G401.6 (cell line): Measurements from ENCODE around the gene HTT.
"Not testable (repeated sequence)": the region's sequence is repeated elsewhere in the genome, so short reads cannot be mapped to it uniquely, and the experiment has no call there.

Experiments used
- FAIRE-seq: peaks from 2 replicates; lab custom pipeline; 2012; peaks lifted over from hg19 to GRCh38; lab: Jason Lieb, UNC

The HTT gene

DNA sequence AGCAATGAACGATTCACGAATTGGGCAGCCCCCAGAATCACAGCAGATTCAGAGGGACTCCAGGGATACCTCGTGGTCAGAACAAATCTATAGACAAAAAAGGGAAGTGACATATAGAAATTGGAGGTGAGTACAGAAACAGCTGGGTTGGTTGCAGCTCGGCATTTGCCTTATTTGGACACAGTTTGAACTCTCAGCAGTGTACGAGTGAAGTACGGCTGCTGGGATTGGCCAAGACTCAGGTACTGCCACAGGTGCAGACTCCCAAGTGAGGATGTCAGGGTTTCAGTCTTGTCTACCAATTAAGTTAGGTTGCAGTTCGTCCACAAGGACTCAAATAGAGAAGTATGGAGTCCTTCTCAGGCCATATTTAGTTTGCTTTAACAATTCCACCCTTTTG, 28.3 kb upstream of the HTT start:
- no peak for FAIRE-seq

DNA sequence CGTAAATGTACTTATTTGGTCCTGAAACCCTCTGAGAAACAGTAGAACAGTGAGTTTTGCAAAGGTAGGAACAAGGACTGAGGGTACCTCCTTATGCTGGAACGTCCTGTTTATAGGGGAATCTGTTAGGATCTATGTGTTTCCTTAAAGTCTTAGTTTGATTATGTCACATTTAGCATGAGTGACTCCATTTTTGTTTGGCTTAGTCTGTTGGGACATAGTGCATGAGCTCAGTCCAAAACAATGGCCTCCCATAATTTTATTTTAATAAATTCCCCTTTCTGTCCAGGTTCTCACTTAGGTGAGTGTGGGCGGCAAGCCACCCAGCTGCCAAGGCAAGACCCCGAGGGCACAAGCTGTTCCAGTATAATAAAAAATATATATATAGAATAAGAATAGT, 27.9 kb upstream of the HTT start:
- FAIRE-seq, result no peak

DNA sequence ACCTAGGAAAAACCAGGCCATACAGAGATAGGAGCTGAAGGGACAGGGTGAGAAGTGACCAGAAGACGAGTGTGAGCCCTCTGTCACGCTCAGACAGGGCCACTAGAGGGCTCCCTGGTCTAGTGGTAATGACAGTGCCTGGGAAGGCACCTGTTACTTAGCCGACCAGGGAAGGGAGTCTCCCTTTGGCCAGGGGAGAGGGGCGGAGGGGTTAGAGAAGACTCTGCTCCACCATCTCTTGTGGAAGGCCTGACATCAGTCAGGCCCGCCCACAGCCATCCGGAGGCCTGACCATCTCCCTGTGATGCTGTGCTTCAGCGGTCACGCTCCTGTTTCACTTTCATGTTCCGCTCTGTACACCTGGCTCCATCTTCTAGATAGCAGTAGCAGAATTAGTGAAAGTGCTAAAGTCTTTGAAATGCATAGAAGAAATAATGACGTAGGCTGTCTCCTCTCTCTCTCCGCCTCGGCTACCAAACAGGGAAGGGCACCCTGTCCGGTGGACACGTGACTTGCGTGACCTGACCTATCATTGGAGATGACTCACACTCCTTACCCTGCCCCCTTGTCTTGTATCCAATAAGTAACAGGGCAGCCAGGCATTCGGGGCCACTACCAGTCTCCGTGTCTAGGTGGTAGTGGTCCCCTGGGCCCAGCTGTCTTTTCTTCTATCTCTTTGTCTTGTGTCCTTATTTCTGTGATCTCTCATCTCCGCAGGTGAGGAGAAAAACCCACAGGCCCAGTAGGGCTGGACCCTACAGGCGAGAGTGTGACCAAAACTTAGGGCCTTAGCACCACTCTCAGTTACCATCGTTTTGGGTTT, 26.8 kb upstream of the HTT start:
- peak; percentile 83 for FAIRE-seq

DNA sequence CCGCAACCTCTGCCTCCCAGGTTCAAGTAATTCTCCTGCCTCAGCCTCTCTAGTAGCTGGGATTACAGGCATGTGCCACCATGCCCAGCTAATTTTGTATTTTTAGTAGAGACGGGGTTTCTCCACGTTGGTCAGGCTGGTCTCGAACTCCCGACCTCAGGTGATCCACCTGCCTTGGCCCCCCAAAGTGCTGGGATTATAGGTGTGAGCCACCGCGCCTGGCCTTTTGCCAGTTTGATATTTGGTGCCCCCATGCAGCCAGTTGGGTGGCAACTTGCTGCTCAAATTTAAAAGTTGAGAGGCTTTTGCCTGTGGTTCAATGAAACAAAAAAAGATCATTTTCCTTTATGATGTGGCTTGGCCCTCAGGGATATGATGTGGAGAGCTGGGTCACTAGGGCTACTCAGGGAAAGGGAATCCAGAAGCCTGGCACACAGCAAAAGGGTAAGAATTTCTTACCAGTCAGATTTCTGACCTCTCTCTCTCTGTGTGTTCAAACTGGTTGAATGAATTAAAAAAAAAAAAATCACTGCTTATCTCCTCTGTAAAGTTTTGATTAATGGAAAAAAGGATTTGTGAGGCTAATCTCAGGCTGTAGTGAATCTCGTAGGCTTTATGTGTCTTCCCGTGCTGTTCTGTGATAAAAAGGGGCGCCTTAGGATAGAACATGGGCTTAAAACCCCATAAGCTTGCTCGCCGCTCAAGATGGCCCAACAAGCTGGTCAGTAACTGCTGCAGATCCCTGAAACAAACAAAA, 23.2 kb upstream of the HTT start:
- FAIRE-seq, result not testable (repeated sequence)

DNA sequence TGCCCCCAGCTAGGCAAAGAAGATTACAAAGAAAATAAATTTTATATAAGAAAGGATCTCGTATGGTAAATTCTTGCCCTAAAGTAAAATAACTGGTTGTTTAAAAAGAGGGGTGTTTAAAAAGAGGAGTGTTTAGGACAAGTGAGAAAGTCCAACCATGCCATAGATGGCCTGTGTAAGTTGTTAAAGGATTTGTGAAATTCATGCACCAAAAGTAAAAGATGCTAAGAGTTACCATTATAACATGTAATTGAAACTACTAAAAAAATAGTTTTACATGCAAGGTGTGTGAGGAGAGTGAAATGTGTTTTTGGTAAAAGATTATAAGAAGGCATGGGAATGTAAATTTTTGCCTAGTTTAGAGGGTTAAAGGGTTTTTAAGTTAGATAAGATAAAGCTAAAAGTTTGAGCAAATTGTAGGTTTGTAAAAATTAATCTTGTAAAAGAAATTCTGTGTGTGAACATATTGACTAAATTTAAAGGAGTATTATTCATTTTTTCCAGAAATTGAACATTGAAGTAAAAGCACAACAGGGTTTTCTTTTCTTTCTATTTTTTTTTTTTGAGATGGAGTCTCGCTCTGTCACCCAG, 20.2 kb upstream of the HTT start:
- FAIRE-seq, result peak; percentile 11

DNA sequence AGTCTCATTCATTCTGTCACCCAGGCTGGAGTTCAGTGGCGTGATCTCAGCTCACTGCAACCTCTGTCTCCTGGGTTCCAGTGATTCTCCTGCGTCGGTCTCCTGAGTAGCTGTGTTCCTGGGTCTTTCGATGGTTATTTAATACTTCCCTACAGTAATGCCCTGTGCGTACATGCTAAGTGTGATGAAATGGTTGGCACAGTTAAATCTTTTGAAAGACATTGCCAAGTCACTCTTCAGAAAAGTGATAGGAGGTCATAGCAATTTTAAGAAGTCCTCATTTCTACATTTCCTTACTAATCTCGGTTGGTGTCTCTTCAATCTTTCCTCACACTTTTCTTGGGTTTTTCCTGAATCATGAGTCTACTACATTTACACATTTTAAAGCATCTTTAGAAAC, 14.5 kb upstream of the HTT start:
- FAIRE-seq, result no peak

DNA sequence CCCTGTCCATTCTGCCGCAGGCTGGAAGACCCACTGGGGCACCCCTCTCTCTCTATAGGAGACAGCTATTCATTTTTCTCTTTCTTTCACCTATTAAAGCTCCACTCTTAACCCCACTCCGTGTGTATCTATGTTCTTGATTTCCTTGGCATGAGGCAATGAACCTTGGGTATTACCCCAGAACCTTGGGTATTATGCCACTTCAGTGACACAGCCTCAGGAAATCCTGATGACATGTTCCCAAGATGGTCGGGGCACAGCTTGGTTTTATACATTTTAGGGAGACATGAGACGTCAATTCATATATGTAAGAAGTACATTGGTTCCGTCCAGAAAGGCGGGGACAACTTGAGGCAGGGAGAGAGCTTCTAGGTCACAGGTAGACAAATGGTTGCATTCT, 13.5 kb upstream of the HTT start:
- FAIRE-seq, result no peak

DNA sequence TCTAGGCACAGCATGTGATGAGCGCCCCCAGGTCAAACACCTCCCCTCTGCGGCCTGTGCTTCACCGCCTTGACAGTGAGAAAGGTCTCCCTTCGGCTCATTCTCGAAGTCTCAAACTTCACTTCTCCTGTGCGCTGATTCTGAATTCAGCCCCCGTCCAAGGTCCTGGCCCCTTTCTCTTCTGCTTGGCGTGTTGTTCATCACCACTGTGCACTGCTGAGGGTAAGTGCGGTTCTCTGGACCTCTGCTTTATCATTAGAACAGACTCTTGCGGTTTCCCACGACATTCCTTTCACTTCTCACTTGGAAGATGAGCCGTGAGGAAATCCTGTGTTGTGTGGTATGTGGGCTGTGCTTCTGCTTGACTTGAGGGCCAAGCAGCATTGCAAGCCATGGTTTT, 12.0 kb upstream of the HTT start:
- FAIRE-seq, result no peak

DNA sequence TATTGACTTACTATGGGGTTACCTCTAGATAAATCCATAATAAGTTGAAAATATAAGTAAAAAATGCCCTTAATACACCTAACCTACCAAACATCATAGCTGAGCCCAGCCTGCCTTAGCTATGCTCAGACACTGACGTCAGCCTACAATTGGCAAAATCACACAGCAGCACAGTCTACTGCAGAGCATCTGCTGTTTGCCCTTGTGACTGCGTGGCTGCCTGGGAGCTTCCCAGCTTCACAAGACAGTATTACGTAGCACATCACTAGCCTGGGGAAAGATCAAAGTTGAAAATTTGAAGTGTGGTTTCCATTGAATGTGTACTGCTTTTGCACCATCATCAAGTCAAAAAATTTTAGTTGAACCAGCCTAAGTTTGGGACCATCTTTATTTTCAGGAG, 8.9 kb upstream of the HTT start:
- FAIRE-seq, result no peak

DNA sequence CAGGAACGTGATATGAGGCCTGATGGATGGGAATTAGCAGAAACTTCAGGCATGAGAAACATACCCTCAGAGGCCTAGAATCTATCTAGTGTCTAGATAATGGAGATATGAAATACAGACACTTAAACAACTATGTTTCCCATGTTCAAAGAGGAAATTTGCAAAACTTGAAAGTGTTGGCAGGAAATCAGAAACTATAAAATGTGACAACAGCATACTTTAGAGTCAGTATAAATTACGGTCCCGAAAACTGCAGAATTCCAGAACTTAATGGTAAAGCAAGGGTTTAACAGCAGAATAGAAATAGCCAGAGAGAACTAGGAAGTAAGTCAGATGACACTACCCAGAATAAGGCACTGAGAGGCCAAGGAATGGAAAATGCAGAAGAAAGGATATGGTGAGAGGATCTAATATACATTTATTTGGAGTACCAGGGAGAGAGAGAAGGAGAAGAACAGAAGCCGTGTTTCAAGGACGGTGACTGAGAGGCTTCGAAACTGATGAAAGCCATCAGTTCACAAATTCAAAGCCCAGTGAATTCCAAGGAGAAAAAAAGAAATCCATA, 7.6 kb upstream of the HTT start:
- no peak for FAIRE-seq

DNA sequence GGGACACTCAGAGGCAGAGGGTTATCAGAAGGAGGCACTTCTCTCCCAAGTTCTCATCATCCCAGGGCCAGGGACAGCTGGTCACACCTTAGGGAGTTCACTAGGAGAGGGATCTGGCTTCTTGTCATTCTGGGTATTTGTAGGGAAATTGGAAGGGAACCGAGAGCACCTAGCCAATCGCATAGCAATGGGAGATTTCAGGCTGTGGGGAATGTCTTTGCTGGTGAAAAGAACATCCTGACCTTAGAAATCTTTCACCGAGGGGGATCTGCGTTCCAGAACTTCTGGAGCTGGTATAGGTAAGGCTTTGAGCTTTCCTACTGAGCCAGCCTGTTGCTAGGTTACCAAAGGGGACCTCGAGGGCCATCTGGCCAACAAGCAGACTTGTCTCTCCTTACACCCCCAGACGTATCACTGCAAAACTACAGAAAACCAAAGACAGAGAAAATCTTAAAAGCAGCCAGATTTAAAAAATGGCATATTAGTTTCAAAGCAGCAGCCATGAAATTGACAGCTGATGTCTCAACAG, 6.9 kb upstream of the HTT start:
- FAIRE-seq, result no peak

DNA sequence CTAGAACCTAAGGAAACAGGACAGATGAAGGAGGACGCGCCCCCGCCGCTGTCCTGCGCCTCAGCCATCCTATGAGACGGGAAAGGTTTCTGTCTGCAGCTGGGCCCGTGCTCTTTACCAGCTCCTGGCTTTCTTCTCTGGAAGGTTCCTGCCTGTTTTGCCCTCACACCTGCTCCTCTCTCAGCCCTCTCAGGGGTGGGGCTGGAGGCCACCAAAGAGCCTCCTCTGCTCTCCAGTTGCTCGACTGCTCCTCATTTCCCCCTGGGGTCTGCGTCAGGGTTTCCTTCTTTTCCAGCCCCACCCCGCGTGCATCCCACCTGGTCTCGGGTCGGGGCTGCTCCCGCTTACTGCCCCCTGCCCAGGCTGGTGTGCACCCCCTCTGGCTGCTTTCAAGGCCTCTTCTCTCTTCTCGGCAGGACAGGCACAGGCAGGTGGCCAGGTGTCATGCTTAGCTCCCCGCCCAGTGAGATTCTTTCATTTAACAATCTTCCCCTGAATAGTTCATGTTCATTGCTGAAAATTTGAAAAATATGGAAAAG, 4.8 kb upstream of the HTT start:
- no peak for FAIRE-seq

DNA sequence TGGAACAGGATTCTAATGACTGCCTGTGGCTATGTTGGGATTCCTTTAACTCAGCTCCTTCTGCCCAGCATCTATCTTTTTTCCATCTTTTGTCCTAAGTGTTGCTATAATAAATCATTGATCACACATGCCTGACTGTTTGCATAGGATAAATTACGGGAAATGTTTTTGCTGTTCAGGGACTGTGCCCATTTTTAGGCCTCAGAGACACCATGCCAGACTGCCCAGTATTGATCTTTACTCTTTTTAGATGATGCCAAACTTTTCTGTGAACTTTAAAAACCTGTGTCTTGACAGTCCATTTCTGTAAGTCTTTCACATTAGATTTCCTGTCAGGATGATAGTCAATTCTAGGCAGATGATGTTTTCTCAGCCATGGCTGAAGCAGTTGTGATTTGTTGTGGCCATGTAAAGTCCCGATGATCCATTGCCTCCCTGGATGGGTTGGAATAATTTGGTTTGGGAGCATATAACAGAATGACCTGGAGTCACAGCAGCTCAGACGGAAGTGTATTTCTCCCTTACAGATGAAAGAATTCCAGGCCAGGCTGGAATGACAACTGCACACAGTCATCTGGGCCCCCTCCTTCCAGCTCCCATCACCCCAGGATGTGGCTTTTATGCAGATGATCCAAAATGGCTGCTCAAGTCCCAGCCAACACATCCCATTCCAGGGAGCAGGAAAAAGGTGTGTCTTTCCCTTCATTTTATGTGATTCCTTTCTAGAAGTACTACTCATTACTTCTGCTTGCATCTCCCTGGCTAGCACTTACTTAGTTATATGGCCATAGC, 3.6 kb upstream of the HTT start:
- FAIRE-seq, result no peak

DNA sequence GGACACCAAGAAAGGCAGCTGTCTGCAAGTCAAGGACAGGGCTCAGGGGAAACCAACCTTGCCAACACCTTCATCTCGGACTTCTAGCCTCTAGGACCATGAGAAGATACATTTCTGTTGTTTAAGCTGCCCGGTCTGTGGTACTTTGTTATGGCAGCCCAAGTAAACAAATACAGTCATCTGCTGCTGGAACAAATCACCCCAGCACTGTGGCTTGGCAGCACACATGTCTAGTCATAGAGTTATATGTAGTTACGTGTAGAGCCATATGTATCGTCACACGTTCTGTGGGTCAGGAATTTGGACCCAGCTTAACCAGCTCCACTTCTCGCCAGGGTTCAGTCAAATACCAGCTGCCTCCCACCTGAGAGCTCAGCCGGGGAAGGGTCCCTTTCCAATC, 2.7 kb upstream of the HTT start:
- FAIRE-seq, result no peak

DNA sequence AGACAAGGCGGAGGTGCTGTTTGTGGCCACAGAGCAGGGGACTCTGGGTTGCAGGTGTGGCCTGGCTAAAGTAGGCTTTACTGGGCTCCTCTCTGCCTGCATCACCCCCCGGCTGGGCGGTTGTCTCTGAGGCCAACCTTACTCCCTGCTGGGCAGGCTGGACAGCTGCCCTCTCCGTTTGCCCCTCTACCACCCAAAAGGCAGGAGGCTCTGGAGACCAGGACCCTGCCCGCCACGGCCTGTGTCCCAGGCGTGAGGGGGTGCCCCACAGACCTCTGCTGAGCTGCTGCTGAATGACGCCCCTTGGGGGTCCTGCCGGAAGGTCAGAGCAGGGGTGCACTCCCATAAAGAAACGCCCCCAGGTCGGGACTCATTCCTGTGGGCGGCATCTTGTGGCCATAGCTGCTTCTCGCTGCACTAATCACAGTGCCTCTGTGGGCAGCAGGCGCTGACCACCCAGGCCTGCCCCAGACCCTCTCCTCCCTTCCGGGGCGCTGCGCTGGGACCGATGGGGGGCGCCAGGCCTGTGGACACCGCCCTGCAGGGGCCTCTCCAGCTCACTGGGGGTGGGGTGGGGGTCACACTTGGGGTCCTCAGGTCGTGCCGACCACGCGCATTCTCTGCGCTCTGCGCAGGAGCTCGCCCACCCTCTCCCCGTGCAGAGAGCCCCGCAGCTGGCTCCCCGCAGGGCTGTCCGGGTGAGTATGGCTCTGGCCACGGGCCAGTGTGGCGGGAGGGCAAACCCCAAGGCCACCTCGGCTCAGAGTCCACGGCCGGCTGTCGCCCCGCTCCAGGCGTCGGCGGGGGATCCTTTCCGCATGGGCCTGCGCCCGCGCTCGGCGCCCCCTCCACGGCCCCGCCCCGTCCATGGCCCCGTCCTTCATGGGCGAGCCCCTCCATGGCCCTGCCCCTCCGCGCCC, 1.1 kb upstream of the HTT start:
- FAIRE-seq, result no peak

DNA sequence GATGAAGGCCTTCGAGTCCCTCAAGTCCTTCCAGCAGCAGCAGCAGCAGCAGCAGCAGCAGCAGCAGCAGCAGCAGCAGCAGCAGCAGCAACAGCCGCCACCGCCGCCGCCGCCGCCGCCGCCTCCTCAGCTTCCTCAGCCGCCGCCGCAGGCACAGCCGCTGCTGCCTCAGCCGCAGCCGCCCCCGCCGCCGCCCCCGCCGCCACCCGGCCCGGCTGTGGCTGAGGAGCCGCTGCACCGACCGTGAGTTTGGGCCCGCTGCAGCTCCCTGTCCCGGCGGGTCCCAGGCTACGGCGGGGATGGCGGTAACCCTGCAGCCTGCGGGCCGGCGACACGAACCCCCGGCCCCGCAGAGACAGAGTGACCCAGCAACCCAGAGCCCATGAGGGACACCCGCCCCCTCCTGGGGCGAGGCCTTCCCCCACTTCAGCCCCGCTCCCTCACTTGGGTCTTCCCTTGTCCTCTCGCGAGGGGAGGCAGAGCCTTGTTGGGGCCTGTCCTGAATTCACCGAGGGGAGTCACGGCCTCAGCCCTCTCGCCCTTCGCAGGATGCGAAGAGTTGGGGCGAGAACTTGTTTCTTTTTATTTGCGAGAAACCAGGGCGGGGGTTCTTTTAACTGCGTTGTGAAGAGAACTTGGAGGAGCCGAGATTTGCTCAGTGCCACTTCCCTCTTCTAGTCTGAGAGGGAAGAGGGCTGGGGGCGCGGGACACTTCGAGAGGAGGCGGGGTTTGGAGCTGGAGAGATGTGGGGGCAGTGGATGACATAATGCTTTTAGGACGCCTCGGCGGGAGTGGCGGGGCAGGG, 568 bp downstream of the HTT start:
- FAIRE-seq, result no peak

DNA sequence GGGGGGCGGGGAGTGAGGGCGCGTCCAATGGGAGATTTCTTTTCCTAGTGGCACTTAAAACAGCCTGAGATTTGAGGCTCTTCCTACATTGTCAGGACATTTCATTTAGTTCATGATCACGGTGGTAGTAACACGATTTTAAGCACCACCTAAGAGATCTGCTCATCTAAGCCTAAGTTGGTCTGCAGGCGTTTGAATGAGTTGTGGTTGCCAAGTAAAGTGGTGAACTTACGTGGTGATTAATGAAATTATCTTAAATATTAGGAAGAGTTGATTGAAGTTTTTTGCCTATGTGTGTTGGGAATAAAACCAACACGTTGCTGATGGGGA, 1.1 kb downstream of the HTT start:
- no peak for FAIRE-seq

DNA sequence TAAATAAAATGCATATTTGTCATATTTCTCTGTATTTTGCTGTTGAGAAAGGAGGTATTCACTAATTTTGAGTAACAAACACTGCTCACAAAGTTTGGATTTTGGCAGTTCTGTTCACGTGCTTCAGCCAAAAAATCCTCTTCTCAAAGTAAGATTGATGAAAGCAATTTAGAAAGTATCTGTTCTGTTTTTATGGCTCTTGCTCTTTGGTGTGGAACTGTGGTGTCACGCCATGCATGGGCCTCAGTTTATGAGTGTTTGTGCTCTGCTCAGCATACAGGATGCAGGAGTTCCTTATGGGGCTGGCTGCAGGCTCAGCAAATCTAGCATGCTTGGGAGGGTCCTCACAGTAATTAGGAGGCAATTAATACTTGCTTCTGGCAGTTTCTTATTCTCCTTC, 3.3 kb downstream of the HTT start:
- no peak for FAIRE-seq

DNA sequence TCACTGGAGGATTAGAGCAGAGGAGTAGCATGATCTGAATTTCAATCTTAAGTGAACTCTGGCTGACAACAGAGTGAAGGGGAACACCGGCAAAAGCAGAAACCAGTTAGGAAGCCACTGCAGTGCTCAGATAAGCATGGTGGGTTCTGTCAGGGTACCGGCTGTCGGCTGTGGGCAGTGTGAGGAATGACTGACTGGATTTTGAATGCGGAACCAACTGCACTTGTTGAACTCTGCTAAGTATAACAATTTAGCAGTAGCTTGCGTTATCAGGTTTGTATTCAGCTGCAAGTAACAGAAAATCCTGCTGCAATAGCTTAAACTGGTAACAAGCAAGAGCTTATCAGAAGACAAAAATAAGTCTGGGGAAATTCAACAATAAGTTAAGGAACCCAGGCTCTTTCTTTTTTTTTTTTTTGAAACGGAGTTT, 5.2 kb downstream of the HTT start:
- FAIRE-seq, result no peak

DNA sequence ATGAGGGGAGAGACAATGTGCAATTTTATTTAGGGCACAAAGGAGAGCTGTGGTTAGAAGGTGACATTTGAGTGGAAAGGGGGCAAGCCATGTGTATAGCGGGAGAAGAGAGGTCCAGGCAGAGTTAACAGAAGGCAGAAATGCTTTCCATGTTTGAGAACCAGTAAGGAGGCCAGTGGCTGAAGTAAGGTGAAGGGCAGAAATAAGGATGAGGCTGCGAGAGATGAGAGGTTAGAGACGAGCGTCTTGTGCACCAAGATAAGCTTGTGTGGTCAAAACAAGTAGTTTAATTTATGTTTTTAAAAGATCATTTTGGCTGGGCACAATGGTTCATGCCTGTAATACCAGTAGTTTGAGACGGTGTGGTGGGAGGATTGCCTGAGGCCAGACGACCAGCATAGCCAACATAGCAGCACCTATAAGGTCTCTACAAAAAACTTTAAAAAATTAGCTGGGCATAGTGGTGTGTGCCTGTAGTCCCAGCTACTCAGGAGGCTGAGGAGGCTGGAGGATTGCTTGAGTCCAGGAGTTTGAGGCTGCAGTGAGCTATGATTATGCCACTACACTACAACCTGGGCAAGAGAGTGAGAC, 8.5 kb downstream of the HTT start:
- FAIRE-seq, result no peak
